HG03064 (cell line): ENCODE measurements around the gene FAM76A.
"Not testable (repeated sequence)": the region's sequence is repeated elsewhere in the genome, so short reads cannot be mapped to it uniquely, and the experiment has no call there.

Experiments
- ATAC-seq: cut with Tn5 transposase; IDR thresholded peaks from one replicate; pipeline ENCODE4 v1.9.1; 2021; ENCODE audit warnings: low read depth; ENCODE audit not compliant: unreplicated experiment

The FAM76A gene

GRCh38 chr1:27774654-27775053 lies 48.9 kb downstream of the FAM76A start:
- ATAC-seq = no peak

DNA sequence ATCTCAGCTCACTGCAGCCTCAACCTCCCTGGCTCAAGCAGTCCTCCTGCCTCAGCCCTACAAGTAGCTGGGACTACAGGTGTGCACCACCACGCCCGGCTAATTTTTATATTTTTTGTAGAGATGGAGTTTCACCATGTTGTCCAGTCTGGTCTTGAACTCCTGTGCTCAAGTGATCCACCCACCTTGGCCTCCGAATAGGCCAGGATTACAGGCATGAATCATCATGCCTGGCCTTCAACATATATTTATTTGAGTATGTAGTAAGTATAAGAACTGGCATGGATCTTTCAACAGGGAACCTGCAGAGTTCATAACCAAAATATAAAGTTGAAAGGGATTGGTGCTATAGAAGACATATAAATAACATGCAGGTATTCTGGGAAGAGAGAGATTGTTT lies 49.6 kb downstream of the FAM76A start:
- not testable (repeated sequence) for ATAC-seq

DNA sequence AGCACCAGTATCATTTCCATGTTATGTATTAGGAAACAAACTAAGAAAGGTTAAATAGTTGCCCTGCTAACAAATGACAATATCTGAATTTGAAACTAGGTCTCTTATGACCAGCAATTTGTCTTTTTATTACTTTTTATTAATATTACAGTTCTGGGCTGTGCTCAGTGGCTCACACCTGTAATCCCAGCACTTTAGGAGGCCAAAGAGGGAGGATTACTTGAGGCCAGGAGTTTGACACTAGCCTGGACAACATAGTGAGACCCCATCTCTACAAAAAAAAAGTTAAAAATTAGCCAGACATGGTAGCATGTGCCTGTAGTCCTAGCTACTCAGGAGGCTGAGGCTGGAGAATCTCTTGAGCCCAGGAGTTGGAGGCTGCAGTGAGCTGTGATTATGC lies 50.5 kb downstream of the FAM76A start:
- ATAC-seq = not testable (repeated sequence)

DNA sequence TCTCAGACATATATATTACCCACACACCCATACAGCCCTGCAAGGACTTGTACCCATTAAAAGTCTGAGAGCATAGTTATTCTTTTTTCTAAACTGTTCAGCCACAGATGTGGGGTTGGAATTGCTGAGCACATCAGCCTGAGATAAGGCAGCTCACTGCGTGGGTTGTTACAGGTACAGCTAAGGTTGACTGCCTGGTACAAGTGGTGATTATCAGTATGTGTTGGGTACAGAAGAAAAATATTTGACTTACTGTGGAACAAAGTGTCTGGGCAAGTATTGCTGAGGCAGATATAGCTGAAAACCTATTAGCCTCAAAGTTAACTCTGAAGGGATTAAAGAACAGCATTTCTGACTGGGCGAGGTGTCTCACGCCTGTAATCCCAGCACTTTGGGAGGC lies 52.3 kb downstream of the FAM76A start:
- ATAC-seq = no peak

DNA sequence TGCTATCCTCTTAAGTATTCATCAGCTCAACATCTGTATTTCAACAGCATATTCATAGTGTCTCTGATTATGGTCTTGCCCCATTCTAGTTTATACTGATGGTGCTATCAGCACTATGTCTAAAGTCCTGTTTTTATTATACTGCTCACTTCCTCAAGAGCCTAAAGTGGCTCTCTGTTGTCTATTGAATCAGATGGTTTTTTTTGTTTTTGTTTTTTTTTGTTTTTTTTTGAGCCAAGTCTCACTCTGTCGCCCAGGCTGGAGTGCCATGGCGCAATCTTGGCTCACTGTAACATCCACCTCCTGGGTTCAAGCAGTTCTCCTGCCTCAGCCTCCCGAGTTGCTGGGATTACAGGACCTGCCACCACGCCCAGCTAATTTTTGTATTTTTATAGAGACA lies 53.4 kb downstream of the FAM76A start:
- no peak for ATAC-seq

GRCh38 chr1:27782950-27783349 lies 57.2 kb downstream of the FAM76A start:
- no peak for ATAC-seq

- no peak for ATAC-seq
Observed at GRCh38 chr1:27784700-27785099, 58.9 kb downstream of the FAM76A start.

DNA sequence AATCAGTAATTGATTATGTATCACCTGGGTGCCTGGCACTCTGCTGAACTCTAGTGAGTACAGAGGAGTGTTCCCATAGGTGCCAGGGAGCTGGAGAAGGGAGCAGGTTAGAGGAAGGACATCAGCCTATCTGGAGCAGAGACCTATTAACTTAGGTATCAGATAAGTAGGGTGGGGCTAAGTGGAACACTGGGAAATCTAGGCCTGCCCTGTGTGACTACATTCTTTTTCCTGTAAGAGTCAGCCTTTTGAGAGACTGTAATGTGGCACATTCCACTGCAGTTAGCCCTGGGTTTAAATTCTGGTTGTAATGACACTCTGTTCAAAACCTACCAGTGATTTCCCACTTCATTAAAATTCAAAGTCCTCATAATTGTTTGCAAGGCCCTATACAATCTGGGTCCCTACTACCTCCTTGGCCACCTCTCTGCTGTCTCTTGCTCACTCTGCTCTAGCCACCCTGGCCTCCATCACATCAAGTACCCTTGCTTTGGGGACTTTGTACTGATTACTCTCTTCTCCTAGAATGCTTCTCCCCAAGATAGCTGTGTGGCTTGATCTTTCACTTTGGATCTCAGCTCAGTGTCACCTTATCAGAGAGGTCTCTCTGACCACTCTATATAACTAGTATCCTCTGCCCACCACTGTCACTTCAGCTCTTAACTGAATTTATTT lies 60.2 kb downstream of the FAM76A start:
- ATAC-seq = no peak

GRCh38 chr1:27787895-27788294 lies 62.1 kb downstream of the FAM76A start:
- ATAC-seq = no peak

DNA sequence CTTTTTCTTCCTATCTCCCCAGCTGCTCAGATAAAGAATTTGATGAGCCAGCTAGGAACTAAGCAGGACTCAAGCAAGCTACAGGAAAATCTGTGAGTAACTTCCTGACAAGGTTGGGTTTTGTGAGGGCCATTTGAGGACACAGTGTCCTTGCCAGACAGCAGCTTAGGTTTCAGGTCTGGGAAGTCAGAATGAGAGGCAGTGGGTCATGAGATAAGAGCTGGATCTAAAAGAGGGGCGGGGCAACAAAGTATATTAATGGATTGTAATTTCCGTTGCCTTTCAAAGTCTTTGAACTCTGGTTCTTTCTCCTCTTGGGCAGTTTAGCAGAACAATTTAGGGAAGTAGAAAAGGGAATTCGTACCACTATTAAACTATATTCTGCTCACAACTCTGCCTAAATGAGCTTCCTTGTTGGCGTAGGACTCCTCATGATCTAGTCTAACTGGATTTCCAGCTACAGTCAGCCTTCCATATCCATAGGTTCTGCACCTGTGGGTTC lies 63.8 kb downstream of the FAM76A start:
- no peak for ATAC-seq

DNA sequence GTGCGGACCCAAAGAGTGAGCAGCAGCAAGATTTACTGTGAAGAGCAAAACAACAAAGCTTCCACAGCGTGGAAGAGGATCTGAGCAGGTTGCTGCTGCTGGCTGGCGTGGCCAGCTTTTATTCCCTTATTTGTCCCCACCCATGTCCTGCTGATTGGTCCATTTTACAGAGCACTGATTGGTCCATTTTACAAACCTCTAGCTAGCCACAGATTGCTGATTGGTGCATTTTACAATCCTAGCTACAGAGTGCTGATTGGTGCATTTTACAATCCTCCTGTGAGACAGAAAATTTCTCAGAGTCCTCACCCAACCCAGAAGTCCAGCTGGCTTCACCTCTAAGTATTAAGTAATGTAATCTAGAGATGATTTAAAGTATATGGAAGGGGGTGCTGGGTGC lies 64.5 kb downstream of the FAM76A start:
- ATAC-seq = not testable (repeated sequence)

GRCh38 chr1:27795601-27796000 lies 69.8 kb downstream of the FAM76A start:
- ATAC-seq = no peak

DNA sequence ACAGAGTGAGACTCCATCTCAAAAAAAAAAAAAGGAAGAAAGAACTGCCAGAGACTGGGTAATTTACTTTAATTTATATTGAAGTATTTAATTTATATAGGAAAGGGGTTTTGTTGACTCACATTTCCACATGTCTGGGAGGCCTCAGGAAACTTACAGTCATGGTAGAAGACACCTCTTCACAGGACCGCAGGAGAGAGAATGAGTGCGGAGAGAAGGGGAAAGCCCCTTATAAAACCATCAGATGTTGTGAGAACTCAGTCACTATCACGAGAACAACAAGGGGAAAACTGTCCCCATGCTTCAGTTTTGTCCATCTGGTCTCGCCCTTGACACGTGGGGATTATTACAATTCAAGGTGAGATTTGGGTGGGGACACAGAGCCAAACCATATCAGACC lies 79.0 kb downstream of the FAM76A start:
- ATAC-seq = no peak

DNA sequence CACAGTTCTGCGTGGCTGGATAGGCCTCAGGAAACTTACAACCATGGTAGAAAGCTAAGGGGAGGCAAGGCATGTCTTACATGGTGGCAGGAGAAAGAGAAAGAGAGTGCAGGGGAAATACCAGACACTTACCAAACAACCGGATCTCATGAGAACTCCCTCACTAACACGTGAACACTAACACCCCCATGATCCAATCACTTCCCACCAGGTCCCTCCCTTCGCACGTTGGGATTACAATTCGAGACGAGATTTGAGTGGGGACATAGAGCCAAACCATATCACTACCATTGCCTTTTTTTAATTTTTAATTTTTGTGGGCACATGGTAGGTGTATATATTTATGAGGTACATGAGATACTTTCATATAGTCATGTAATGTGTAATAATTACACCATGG lies 81.0 kb downstream of the FAM76A start:
- no peak for ATAC-seq

GRCh38 chr1:27807385-27807784 lies 81.6 kb downstream of the FAM76A start:
- no peak for ATAC-seq

- ATAC-seq = not testable (repeated sequence)
Observed at GRCh38 chr1:27808131-27808530, 82.4 kb downstream of the FAM76A start.

DNA sequence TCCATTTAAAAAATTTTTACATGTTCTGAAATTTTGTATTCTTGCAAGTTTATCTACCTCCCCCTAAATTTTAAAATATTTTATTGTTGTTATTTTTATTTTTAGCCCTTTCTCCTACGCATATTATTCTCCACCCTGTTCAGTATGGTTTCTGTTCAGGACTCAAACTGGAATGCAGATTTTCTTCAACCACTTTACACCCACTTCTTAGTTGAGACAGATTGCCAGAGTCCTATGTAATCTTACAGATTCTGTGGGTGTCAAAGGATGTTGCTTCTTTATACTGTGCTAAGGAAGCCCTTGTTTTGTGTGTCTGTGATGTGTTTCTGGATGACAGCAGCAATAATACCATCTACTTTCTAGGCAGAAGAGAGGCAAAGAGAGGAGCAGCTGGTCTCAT lies 84.1 kb downstream of the FAM76A start:
- no peak for ATAC-seq

GRCh38 chr1:27811741-27812500 lies 86.2 kb downstream of the FAM76A start:
- ATAC-seq = no peak
